Hepatocyte (in vitro differentiated cells): ENCODE measurements around the gene LRRTM3. TPM values are rescaled to one million over a fixed set of nuclear protein-coding genes. Genes with fewer than 3 reads are reported as not detected.

Source experiments
- DNase-seq: peaks from one replicate; pipeline ENCODE4 v3.0.0-alpha.2; 2016; ENCODE audit warnings: low spot score
- H2AFZ ChIP-seq: fragments of 200-600 bp; sonication (generic); 2 replicates; pipeline ENCODE4 v1.6.0; 2016; ENCODE audit warnings: antibody characterized with exemption, mild to moderate bottlenecking
- H3K27ac ChIP-seq: fragments of 200-600 bp; sonication (generic); 2 replicates; pipeline ENCODE4 v1.5.1; 2016; ENCODE audit warnings: mild to moderate bottlenecking
- H3K27me3 ChIP-seq: fragments of 200-600 bp; sonication (generic); 2 replicates; pipeline ENCODE4 v1.6.1; 2016
- H3K36me3 ChIP-seq: fragments of 200-600 bp; sonication (generic); replicated peaks from 2 replicates; pipeline ENCODE4 v1.5.1; 2016; ENCODE audit warnings: low read depth; ENCODE audit not compliant: insufficient read depth
- H3K4me1 ChIP-seq: fragments of 200-600 bp; sonication (generic); 2 replicates; pipeline ENCODE4 v1.5.1; 2016; ENCODE audit warnings: mild to moderate bottlenecking, moderate library complexity; ENCODE audit not compliant: insufficient read depth
- H3K4me2 ChIP-seq: fragments of 200-600 bp; sonication (generic); 2 replicates; pipeline ENCODE4 v1.6.0; 2016
- H3K4me3 ChIP-seq: fragments of 200-600 bp; sonication (generic); 2 replicates; pipeline ENCODE4 v1.5.1; 2016; ENCODE audit warnings: mild to moderate bottlenecking
- H3K79me2 ChIP-seq: fragments of 200-600 bp; sonication (generic); 2 replicates; pipeline ENCODE4 v1.6.0; 2017; ENCODE audit warnings: mild to moderate bottlenecking
- H3K9me2 ChIP-seq: fragments of 200-600 bp; sonication (generic); replicated peaks from 2 replicates; pipeline ENCODE4 v1.6.0; 2017; ENCODE audit warnings: mild to moderate bottlenecking; ENCODE audit not compliant: insufficient read depth
- H3K9me3 ChIP-seq: fragments of 200-600 bp; sonication (generic); 2 replicates; pipeline ENCODE4 v1.5.1; 2016; ENCODE audit warnings: low read depth, mild to moderate bottlenecking
- H4K20me1 ChIP-seq: fragments of 200-600 bp; sonication (generic); 2 replicates; pipeline ENCODE4 v1.6.0; 2016; ENCODE audit warnings: mild to moderate bottlenecking; ENCODE audit not compliant: insufficient read depth, poor library complexity, severe bottlenecking
- CTCF ChIP-seq: fragments of 200-600 bp; sonication (generic); IDR thresholded peaks from 2 replicates; pipeline ENCODE4 v1.5.1; 2016; ENCODE audit warnings: antibody characterized with exemption, mild to moderate bottlenecking; ENCODE audit not compliant: poor library complexity
- EZH2 ChIP-seq: fragments of 200-600 bp; sonication (generic); IDR thresholded peaks from 2 replicates; pipeline ENCODE4 v1.6.1; 2016; ENCODE audit warnings: antibody characterized with exemption, mild to moderate bottlenecking, borderline replicate concordance
- EZH2phosphoT487 ChIP-seq: fragments of 200-600 bp; sonication (generic); IDR thresholded peaks from one replicate; pipeline ENCODE4 v1.6.1; 2018; ENCODE audit warnings: antibody characterized with exemption, mild to moderate bottlenecking, low read depth, moderate library complexity; ENCODE audit not compliant: unreplicated experiment, severe bottlenecking
- WGBS: methylation state at CpG from one replicate; pipeline ENCODE4 v1.1.6; 2016; ENCODE audit warnings: low lambda C conversion rate; ENCODE audit errors: missing lambda C conversion rate; 5-methylcytosine and 5-hydroxymethylcytosine counted together
- polyA plus RNA-seq: library from polyadenylated mRNA; unstranded; fragments of >200 nt; fragmentation: Nextera tagmentation; extraction: Ambion mirVana; gene quantifications from 2 replicates; pipeline ENCODE4 v1.2.1, GENCODE V29; 2016
- total RNA-seq: library from RNA; depleted of rRNA; stranded (reverse); fragments of >200 nt; gene quantifications from 2 replicates; pipeline ENCODE4 v1.2.3, GENCODE V29; 2014

Gene LRRTM3
- total and polyA plus RNA-seq, 2 experiments from 2014 or later: 0.68 to 0.77 TPM

GRCh38 chr10:66982792-66983474 lies 57.1 kb downstream of the LRRTM3 start:
- no peaks in the 10 kb centered on the region for H3K27me3 ChIP-seq
- no peak overlapping the region for H3K27ac ChIP-seq
- H3K9me2 ChIP-seq: no peaks in the 10 kb centered on the region
- no peaks in the 10 kb centered on the region for H3K4me1 ChIP-seq
- H3K9me3 ChIP-seq: no peaks in the 10 kb centered on the region
- H3K36me3 ChIP-seq: no peaks in the 10 kb centered on the region
- H3K4me3 ChIP-seq: no peak overlapping the region
- H2AFZ ChIP-seq: no peak overlapping the region
- H3K79me2 ChIP-seq: no peaks in the 10 kb centered on the region
- no peak for TF ChIP-seq EZH2
- no peak for TF ChIP-seq EZH2phosphoT487
- TF ChIP-seq CTCF: no peak
- H3K4me2 ChIP-seq: no peak overlapping the region
- 77% methylated on average over 6 of the region's 6 CpGs for WGBS
- DNase-seq: no peak
- H4K20me1 ChIP-seq: no peaks in the 10 kb centered on the region

GRCh38 chr10:66983475-66983818 lies 57.6 kb downstream of the LRRTM3 start:
- no peaks in the 10 kb centered on the region for H3K36me3 ChIP-seq
- no peaks in the 10 kb centered on the region for H3K4me1 ChIP-seq
- no peaks in the 10 kb centered on the region for H3K27me3 ChIP-seq
- H3K9me2 ChIP-seq: no peaks in the 10 kb centered on the region
- H3K79me2 ChIP-seq: no peaks in the 10 kb centered on the region
- no peak overlapping the region for H3K4me3 ChIP-seq
- no peak for TF ChIP-seq CTCF
- TF ChIP-seq EZH2phosphoT487: no peak
- TF ChIP-seq EZH2: no peak
- H4K20me1 ChIP-seq: no peaks in the 10 kb centered on the region
- no peak overlapping the region for H3K27ac ChIP-seq
- DNase-seq: no peak
- H2AFZ ChIP-seq: no peak overlapping the region
- no peaks in the 10 kb centered on the region for H3K9me3 ChIP-seq
- no peak overlapping the region for H3K4me2 ChIP-seq

GRCh38 chr10:66990143-66990830 lies 64.5 kb downstream of the LRRTM3 start:
- Histone ChIP-seq H4K20me1 (no peaks in the 10 kb centered on the region), H3K36me3 (no peaks in the 10 kb centered on the region), H3K9me2 (no peaks in the 10 kb centered on the region), H3K4me3 (no peak overlapping the region), H3K4me2 (no peak overlapping the region), H3K27me3 (no peaks in the 10 kb centered on the region), H3K27ac (no peak overlapping the region), H3K9me3 (no peaks in the 10 kb centered on the region), H3K4me1 (no peaks in the 10 kb centered on the region), H3K79me2 (no peaks in the 10 kb centered on the region), H2AFZ (no peak overlapping the region)
- DNase-seq: no peak
- 89% methylated on average over 1 of the region's 1 CpG for WGBS
- no peak for TF ChIP-seq EZH2
- no peak for TF ChIP-seq EZH2phosphoT487
- no peak for TF ChIP-seq CTCF
